Trophoblast cell (in vitro differentiated cells and primary cell): ENCODE measurements around the gene NAGPA. TPM values are rescaled to one million over a fixed set of nuclear protein-coding genes. Genes with fewer than 3 reads are reported as not detected.
A peak's percentile ranks its signal among the peaks of the same experiment; 100 is the strongest.
"Not testable (repeated sequence)": the region's sequence is repeated elsewhere in the genome, so short reads cannot be mapped to it uniquely, and the experiment has no call there.

Experiments
- DNase-seq, 2 donors: peaks; one replicate each; pipeline ENCODE4 v3.0.0-alpha.2; 2016
- H2AFZ ChIP-seq: 2 replicates; pipeline ENCODE4 v1.6.1; 2013; ENCODE audit warnings: low read length, moderate library complexity, mild to moderate bottlenecking; ENCODE audit not compliant: insufficient read depth, poor library complexity
- H2AK5ac ChIP-seq: 2 replicates; pipeline ENCODE4 v1.6.1; 2013; ENCODE audit warnings: mild to moderate bottlenecking, low read length
- H2BK120ac ChIP-seq: 2 replicates; pipeline ENCODE4 v1.6.1; 2013; ENCODE audit warnings: low read length, mild to moderate bottlenecking, moderate library complexity; ENCODE audit not compliant: insufficient read depth, poor library complexity
- H2BK12ac ChIP-seq: 2 replicates; pipeline ENCODE4 v1.6.1; 2013; ENCODE audit warnings: mild to moderate bottlenecking, low read length, moderate library complexity
- H2BK5ac ChIP-seq: 2 replicates; pipeline ENCODE4 v1.6.1; 2013; ENCODE audit warnings: low read length, low read depth, moderate library complexity, mild to moderate bottlenecking; ENCODE audit not compliant: poor library complexity
- H3K14ac ChIP-seq: 2 replicates; pipeline ENCODE4 v1.6.1; 2013; ENCODE audit warnings: mild to moderate bottlenecking, low read length
- H3K18ac ChIP-seq: 2 replicates; pipeline ENCODE4 v1.6.1; 2013; ENCODE audit warnings: mild to moderate bottlenecking, low read length
- H3K23ac ChIP-seq: 2 replicates; pipeline ENCODE4 v1.6.1; 2013; ENCODE audit warnings: low read length
- H3K27ac ChIP-seq: 2 replicates; pipeline ENCODE4 v1.5.1; 2013; ENCODE audit warnings: low read depth, mild to moderate bottlenecking, inconsistent platforms, low read length, moderate library complexity
- H3K27me3 ChIP-seq: 2 replicates; pipeline ENCODE4 v1.6.1; 2013; ENCODE audit warnings: inconsistent platforms, mild to moderate bottlenecking, low read length, moderate library complexity; ENCODE audit not compliant: insufficient read depth
- H3K36me3 ChIP-seq, 2 experiments: 1 replicate in 1 of 2; 2 replicates in 1 of 2; pipeline ENCODE4 v1.6.1; 2013; ENCODE audit warnings: low read length in 2 of 2, mild to moderate bottlenecking in 2 of 2, moderate library complexity in 1 of 2; ENCODE audit not compliant: insufficient read depth in 2 of 2, control insufficient read depth in 1 of 2
- H3K4ac ChIP-seq: 2 replicates; pipeline ENCODE4 v1.6.1; 2013; ENCODE audit warnings: low read depth, mild to moderate bottlenecking, low read length, moderate library complexity
- H3K4me1 ChIP-seq, 2 experiments: 1 replicate in 1 of 2; 2 replicates in 1 of 2; pipeline ENCODE4 v1.6.1; 2013; ENCODE audit warnings: low read length in 2 of 2, mild to moderate bottlenecking in 2 of 2, moderate library complexity in 1 of 2; ENCODE audit not compliant: insufficient read depth in 2 of 2, control insufficient read depth in 1 of 2
- H3K4me2 ChIP-seq: 2 replicates; pipeline ENCODE4 v1.6.1; 2013; ENCODE audit warnings: inconsistent platforms, mild to moderate bottlenecking, low read length, moderate library complexity
- H3K4me3 ChIP-seq: 2 replicates; pipeline ENCODE4 v1.5.1; 2013; ENCODE audit warnings: mild to moderate bottlenecking, low read depth, low read length, inconsistent platforms
- H3K79me1 ChIP-seq: one replicate; pipeline ENCODE4 v1.6.1; 2013; ENCODE audit warnings: low read length
- H3K79me2 ChIP-seq: 2 replicates; pipeline ENCODE4 v1.6.1; 2013; ENCODE audit warnings: low read length, mild to moderate bottlenecking; ENCODE audit not compliant: control insufficient read depth, insufficient read depth, poor library complexity
- H3K9ac ChIP-seq: 2 replicates; pipeline ENCODE4 v1.6.1; 2013; ENCODE audit warnings: mild to moderate bottlenecking, low read length
- H3K9me3 ChIP-seq: 2 replicates; pipeline ENCODE4 v1.6.1; 2013; ENCODE audit warnings: low read depth, mild to moderate bottlenecking, control low read depth, inconsistent platforms, low read length; ENCODE audit not compliant: insufficient read depth
- H4K12ac ChIP-seq: 2 replicates; pipeline ENCODE4 v1.6.1; 2013; ENCODE audit warnings: low read depth, mild to moderate bottlenecking, low read length, moderate library complexity
- H4K8ac ChIP-seq: 2 replicates; pipeline ENCODE4 v1.6.1; 2013; ENCODE audit warnings: low read depth, mild to moderate bottlenecking, low read length, moderate library complexity
- H4K91ac ChIP-seq: one replicate; pipeline ENCODE4 v1.6.1; 2013; ENCODE audit warnings: low read depth, mild to moderate bottlenecking, low read length, moderate library complexity
- WGBS: extraction: QIAGEN DNeasy Blood & Tissue Kit; methylation state at CpG from one replicate; pipeline ENCODE4 v1.1.7; 2013; ENCODE audit warnings: missing lambda C conversion rate; ENCODE audit not compliant: insufficient read length, insufficient coverage; ENCODE audit errors: extremely low coverage; 5-methylcytosine and 5-hydroxymethylcytosine counted together
- polyA plus RNA-seq: library from polyadenylated mRNA; stranded (reverse); fragments of 200-250 nt; gene quantifications from 2 replicates; pipeline ENCODE4 v1.2.3, GENCODE V29; 2013

Gene NAGPA
- polyA plus RNA-seq: 6.4 and 7.7 TPM in 2 replicates

- WGBS: no CpG with 5 or more reads among the region's 104 CpGs
- Histone ChIP-seq H2BK120ac (peak within 1 kb of the TSS; percentile 34), H3K9me3 (no peaks in the 10 kb centered on the region)
These were observed at the start of gene NAGPA for GRCh38 chr16:5033256-5034166. Gene NAGPA (minus strand): TSS chr16:5033935. CDS start chr16:5033914, 21 bp downstream.

GRCh38 chr16:5080996-5081395 is 47.3 kb upstream of the NAGPA start:
- H4K12ac ChIP-seq, DNase-seq, H3K4me1 ChIP-seq, H3K4me3 ChIP-seq, H3K4ac ChIP-seq, H3K27me3 ChIP-seq, H3K9me3 ChIP-seq, H2BK120ac ChIP-seq, H4K8ac ChIP-seq, H3K18ac ChIP-seq, H2BK5ac ChIP-seq, H3K14ac ChIP-seq, H3K4me2 ChIP-seq, H3K79me1 ChIP-seq, H3K9ac ChIP-seq, H4K91ac ChIP-seq, H2AFZ ChIP-seq, H2AK5ac ChIP-seq, H3K79me2 ChIP-seq, H3K27ac ChIP-seq, H2BK12ac ChIP-seq, H3K23ac ChIP-seq: not testable (repeated sequence)
- no CpG with 5 or more reads among the region's 9 CpGs for WGBS
- peaks cover 34 to 46% of the 10 kb centered on the region in 2 experiments for H3K36me3 ChIP-seq

More at GRCh38 chr16:5033256-5034166, at the start of gene NAGPA:
- peak; percentile 77 to 84 for DNase-seq
- no peak within 1 kb of the TSS for H3K27ac ChIP-seq
- H3K4me2 ChIP-seq: peak within 1 kb of the TSS; percentile 91
- peaks cover 0 to 2% of the 10 kb centered on the region in 2 experiments for H3K36me3 ChIP-seq
- H4K12ac ChIP-seq: peak within 1 kb of the TSS; percentile 71
- H3K79me2 ChIP-seq: peaks cover 7% of the 10 kb centered on the region
- H2BK5ac ChIP-seq: no peak within 1 kb of the TSS
- peaks cover 5 to 7% of the 10 kb centered on the region in 2 experiments for H3K4me1 ChIP-seq
- H3K79me1 ChIP-seq: peaks cover 5% of the 10 kb centered on the region
- H2AK5ac ChIP-seq: no peak within 1 kb of the TSS
- peak within 1 kb of the TSS; percentile 46 for H4K91ac ChIP-seq
- peak within 1 kb of the TSS; percentile 25 for H3K14ac ChIP-seq
- H3K9ac ChIP-seq: peak within 1 kb of the TSS; percentile 44
- no peak within 1 kb of the TSS for H3K4ac ChIP-seq
- peak within 1 kb of the TSS; percentile 76 for H3K4me3 ChIP-seq
- H3K18ac ChIP-seq: peak within 1 kb of the TSS; percentile 26
- H2BK12ac ChIP-seq: no peak within 1 kb of the TSS
- peak within 1 kb of the TSS; percentile 97 for H4K8ac ChIP-seq
- H3K23ac ChIP-seq: no peak within 1 kb of the TSS
- H2AFZ ChIP-seq: peak within 1 kb of the TSS; percentile 95
- no peaks in the 10 kb centered on the region for H3K27me3 ChIP-seq

GRCh38 chr16:5080461-5080860 is 46.7 kb upstream of the NAGPA start:
- H3K18ac ChIP-seq, H4K8ac ChIP-seq: not testable (repeated sequence)
- no CpG with 5 or more reads among the region's 12 CpGs for WGBS

GRCh38 chr16:5078626-5079025 is 44.9 kb upstream of the NAGPA start:
- Histone ChIP-seq H4K8ac (no peak overlapping the region), H3K79me2 (no peaks in the 10 kb centered on the region), H3K4me1 (no peaks in the 10 kb centered on the region), H3K4me2 (no peak overlapping the region), H3K9ac (no peak overlapping the region), H3K4me3 (no peak overlapping the region), H3K4ac (no peak overlapping the region), H3K18ac (no peak overlapping the region), H3K36me3 (peaks cover 34 to 44% of the 10 kb centered on the region in 2 experiments), H3K79me1 (no peaks in the 10 kb centered on the region), H2BK120ac (no peak overlapping the region), H4K12ac (no peak overlapping the region), H2BK5ac (no peak overlapping the region), H3K27me3 (no peaks in the 10 kb centered on the region), H4K91ac (no peak overlapping the region), H2BK12ac (no peak overlapping the region), H3K14ac (no peak overlapping the region), H2AK5ac (no peak overlapping the region), H3K9me3 (no peaks in the 10 kb centered on the region), H3K23ac (no peak overlapping the region), H2AFZ (no peak overlapping the region), H3K27ac (no peak overlapping the region)
- DNase-seq: no peak
- WGBS: no CpG with 5 or more reads among the region's 17 CpGs

More at GRCh38 chr16:5080461-5080860, 46.7 kb upstream of the NAGPA start:
- H3K9ac ChIP-seq, DNase-seq, H3K23ac ChIP-seq, H4K91ac ChIP-seq, H3K14ac ChIP-seq, H3K27me3 ChIP-seq, H3K79me1 ChIP-seq, H2AK5ac ChIP-seq, H3K4ac ChIP-seq, H2BK120ac ChIP-seq, H2BK12ac ChIP-seq, H3K27ac ChIP-seq, H3K4me2 ChIP-seq, H3K4me3 ChIP-seq, H2AFZ ChIP-seq, H3K9me3 ChIP-seq, H3K79me2 ChIP-seq, H3K4me1 ChIP-seq, H2BK5ac ChIP-seq, H4K12ac ChIP-seq: not testable (repeated sequence)
- peaks cover 36 to 46% of the 10 kb centered on the region in 2 experiments for H3K36me3 ChIP-seq
